B cell (primary cell): ENCODE results near the gene NIT2. TPM values are rescaled to one million over a fixed set of nuclear protein-coding genes. Genes with fewer than 3 reads are reported as not detected.

ENCODE experiments used
- ATAC-seq: fragments of 200-7000 bp; cut with Tn5 transposase; one replicate; pipeline ENCODE4 v1.10.0; 2021; ENCODE audit warnings: low read depth, mild to moderate bottlenecking, moderate number of reproducible peaks, moderate library complexity
- CTCF ChIA-PET: fragments of 350-600 bp; sonication (Branson Sonifier 250); formaldehyde crosslinking; loops from one replicate; lab custom pipeline; 2021; ENCODE audit warnings: antibody characterized with exemption, inconsistent platforms; lab: Charles Lee
- POLR2A ChIA-PET: fragments of 350-600 bp; sonication (Branson Sonifier 250); formaldehyde crosslinking; loops from one replicate; lab custom pipeline; 2021; ENCODE audit warnings: antibody characterized with exemption; lab: Charles Lee
- DNase-seq: peaks from one replicate; pipeline ENCODE4 v3.0.0; 2013
- H2AFZ ChIP-seq: 2 replicates; pipeline ENCODE4 v1.6.1; 2012; ENCODE audit warnings: mild to moderate bottlenecking, low read depth, low read length; ENCODE audit not compliant: insufficient read depth, poor library complexity, severe bottlenecking
- H3K27ac ChIP-seq, 2 donors: 1 replicate in 1 of 2; 2 replicates in 1 of 2; pipeline ENCODE4 v1.5.1; 2012 to 2013; ENCODE audit warnings: low read length in 2 of 2, mild to moderate bottlenecking in 2 of 2, moderate library complexity in 1 of 2
- H3K27me3 ChIP-seq, 4 experiments: fragments of 200-600 bp in 1 of 4; sonication (generic) in 1 of 4; replicated peaks in 1 of 4; 1 replicate in 2 of 4; 2 replicates in 2 of 4; pipeline versions ENCODE4 v1.6.1 to v1.7.0; 2013 to 2016; ENCODE audit warnings: low read length in 3 of 4, mild to moderate bottlenecking in 2 of 4, mixed read lengths in 1 of 4, moderate library complexity in 1 of 4; ENCODE audit not compliant: insufficient read depth in 4 of 4, control insufficient read depth in 3 of 4; ENCODE audit errors: control extremely low read depth in 1 of 4
- H3K36me3 ChIP-seq, 2 experiments: replicated peaks in 1 of 2; 1 replicate in 1 of 2; 2 replicates in 1 of 2; pipeline versions ENCODE4 v1.6.1 to v1.7.1; 2013; ENCODE audit warnings: low read length in 1 of 2; ENCODE audit not compliant: insufficient read depth in 2 of 2, control insufficient read depth in 1 of 2; ENCODE audit errors: control extremely low read depth in 1 of 2, extremely low read depth in 1 of 2
- H3K4me1 ChIP-seq, 2 donors: fragments of 200-600 bp in 1 of 2; sonication (generic) in 1 of 2; 1 replicate in 1 of 2; 2 replicates in 1 of 2; pipeline versions ENCODE4 v1.5.1 to v1.6.1; 2013 to 2017; ENCODE audit warnings: low read length in 2 of 2; ENCODE audit not compliant: control insufficient read depth in 2 of 2, insufficient read depth in 2 of 2
- H3K4me2 ChIP-seq: replicated peaks from 2 replicates; pipeline ENCODE3; 2012; ENCODE audit warnings: mild to moderate bottlenecking, low read depth, low read length; ENCODE audit not compliant: poor library complexity, severe bottlenecking
- H3K4me3 ChIP-seq, 5 experiments: fragments of 200-600 bp in 1 of 5; sonication (generic) in 1 of 5; 1 replicate in 3 of 5; 2 replicates in 2 of 5; pipeline versions ENCODE4 v1.5.1 to v1.7.0; 2011 to 2016; ENCODE audit warnings: low read length in 4 of 5, mild to moderate bottlenecking in 4 of 5, low read depth in 2 of 5, control low read depth in 1 of 5, moderate library complexity in 1 of 5; ENCODE audit not compliant: insufficient read depth in 1 of 5; ENCODE audit errors: control extremely low read depth in 1 of 5, extremely low read depth in 1 of 5
- H3K79me2 ChIP-seq: fragments of 200-600 bp; sonication (generic); one replicate; pipeline ENCODE4 v1.6.0; 2016; ENCODE audit warnings: low read length; ENCODE audit not compliant: control insufficient read depth, insufficient read depth
- H3K9ac ChIP-seq: fragments of 200-600 bp; sonication (generic); 2 replicates; pipeline ENCODE4 v1.6.1; 2017; ENCODE audit warnings: mild to moderate bottlenecking, low read length, moderate library complexity
- H3K9me3 ChIP-seq, 3 donors: one replicate each; pipeline versions ENCODE4 v1.6.1 to v1.7.1; 2013; ENCODE audit warnings: low read length in 2 of 3; ENCODE audit not compliant: control insufficient read depth in 2 of 3, insufficient read depth in 1 of 3; ENCODE audit errors: control extremely low read depth in 1 of 3
- H4K20me1 ChIP-seq: 2 replicates; pipeline ENCODE4 v1.6.0; 2012; ENCODE audit warnings: mild to moderate bottlenecking, low read length; ENCODE audit not compliant: insufficient read depth, control insufficient read depth, poor library complexity, severe bottlenecking
- H3K27ac Mint-ChIP-seq: one replicate; pipeline ENCODE4 v1.8.0; 2021; ENCODE audit warnings: mixed read lengths
- H3K27me3 Mint-ChIP-seq: one replicate; pipeline ENCODE4 v1.8.0; 2021; ENCODE audit warnings: mixed read lengths
- H3K4me1 Mint-ChIP-seq: one replicate; pipeline ENCODE4 v1.8.0; 2021; ENCODE audit warnings: mixed read lengths
- H3K4me3 Mint-ChIP-seq: one replicate; pipeline ENCODE4 v1.8.0; 2021; ENCODE audit warnings: mixed read lengths
- H3K9me3 Mint-ChIP-seq: one replicate; pipeline ENCODE4 v1.8.0; 2022; ENCODE audit warnings: mixed read lengths; ENCODE audit not compliant: insufficient read depth
- EZH2 ChIP-seq: IDR thresholded peaks from 2 replicates; pipeline ENCODE4 v1.6.1; 2012; ENCODE audit warnings: borderline replicate concordance, low read depth, mild to moderate bottlenecking, moderate library complexity, low read length; ENCODE audit not compliant: insufficient read depth, poor library complexity, severe bottlenecking
- WGBS: methylation state at CpG from one replicate; pipeline ENCODE4 v1.1.5; 2013; ENCODE audit warnings: missing lambda C conversion rate; ENCODE audit not compliant: insufficient coverage; 5-methylcytosine and 5-hydroxymethylcytosine counted together
- intact Hi-C: fragments of 100-400 bp; cut with micrococcal nuclease; formaldehyde crosslinking; loops from one replicate; pipeline ENCODE4 v1.10.0; 2022
- polyA plus RNA-seq: library from polyadenylated mRNA; depleted of rRNA; stranded (reverse); fragments of >200 nt; gene quantifications from 2 replicates; pipeline ENCODE4 v1.2.3, GENCODE V29; 2012
- total RNA-seq, 2 donors: library from RNA; stranded (reverse); fragments of 120-200 nt in 1 of 2; gene quantifications; 1 replicate in 1 of 2; 2 replicates in 1 of 2; pipeline versions ENCODE4 v1.2.3 to v1.2.4, GENCODE V29; 2013 to 2022
- TF ChIP-seq, protein P1 (sequence below): fragments of 200-600 bp; IDR thresholded peaks from one replicate; pipeline ENCODE4 v1.8.0; 2022; ENCODE audit warnings: antibody characterized with exemption, mild to moderate bottlenecking

The NIT2 gene
- total and polyA plus RNA-seq, 2 donors (not counting 1 experiment from before 2014, with no cell fraction given): 32.4 to 36.5 TPM

DNA sequence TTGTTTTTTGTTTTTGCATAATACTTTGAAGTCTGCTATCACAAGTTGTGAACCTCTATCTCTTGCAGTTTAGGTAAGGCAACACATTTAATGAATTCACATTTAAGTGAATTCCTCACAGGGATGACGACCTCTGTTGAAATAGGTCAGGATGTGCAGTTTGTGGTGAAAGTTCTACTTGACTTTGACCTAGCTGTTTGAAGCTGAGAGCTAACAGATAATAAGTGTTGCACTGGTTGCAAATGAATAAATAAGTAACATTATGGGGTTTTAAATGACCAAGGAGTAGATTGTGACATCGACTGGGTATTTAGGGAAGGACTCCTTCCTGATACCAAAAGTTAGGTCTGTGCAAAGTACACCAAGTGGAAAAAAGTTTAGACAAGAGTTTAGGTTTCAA, 23.9 kb downstream of the NIT2 start:
- no peak for TF ChIP-seq EZH2
- TF ChIP-seq, protein P1, sequence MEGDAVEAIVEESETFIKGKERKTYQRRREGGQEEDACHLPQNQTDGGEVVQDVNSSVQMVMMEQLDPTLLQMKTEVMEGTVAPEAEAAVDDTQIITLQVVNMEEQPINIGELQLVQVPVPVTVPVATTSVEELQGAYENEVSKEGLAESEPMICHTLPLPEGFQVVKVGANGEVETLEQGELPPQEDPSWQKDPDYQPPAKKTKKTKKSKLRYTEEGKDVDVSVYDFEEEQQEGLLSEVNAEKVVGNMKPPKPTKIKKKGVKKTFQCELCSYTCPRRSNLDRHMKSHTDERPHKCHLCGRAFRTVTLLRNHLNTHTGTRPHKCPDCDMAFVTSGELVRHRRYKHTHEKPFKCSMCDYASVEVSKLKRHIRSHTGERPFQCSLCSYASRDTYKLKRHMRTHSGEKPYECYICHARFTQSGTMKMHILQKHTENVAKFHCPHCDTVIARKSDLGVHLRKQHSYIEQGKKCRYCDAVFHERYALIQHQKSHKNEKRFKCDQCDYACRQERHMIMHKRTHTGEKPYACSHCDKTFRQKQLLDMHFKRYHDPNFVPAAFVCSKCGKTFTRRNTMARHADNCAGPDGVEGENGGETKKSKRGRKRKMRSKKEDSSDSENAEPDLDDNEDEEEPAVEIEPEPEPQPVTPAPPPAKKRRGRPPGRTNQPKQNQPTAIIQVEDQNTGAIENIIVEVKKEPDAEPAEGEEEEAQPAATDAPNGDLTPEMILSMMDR: no peak
- H2AFZ ChIP-seq: no peak overlapping the region
- no peak overlapping the region for H3K27ac Mint-ChIP-seq

GRCh38 chr3:100359035-100359434, 24.5 kb downstream of the NIT2 start:
- CTCF ChIA-PET: interaction anchor here (1.1 kb wide), 1 partner anchor 527 kb away, joined by 6 read pairs; no protein-coding TSS in a partner anchor
- no peak overlapping the region for H3K27ac Mint-ChIP-seq
- intact Hi-C loops: no loop called here

More for the DNA sequence above, 23.9 kb downstream of the NIT2 start:
- ATAC-seq (no peak), DNase-seq (no peak)
- Histone ChIP-seq H4K20me1 (no peaks in the 10 kb centered on the region), H3K4me3 (no peak overlapping the region), H3K9ac (no peak overlapping the region), H3K79me2 (no peaks in the 10 kb centered on the region), H3K27ac (no peak overlapping the region), H3K9me3 (no peaks in the 10 kb centered on the region), H3K4me2 (no peak overlapping the region), H3K36me3 (peaks cover 3 to 36% of the 10 kb centered on the region in 2 experiments), H3K27me3 (no peaks in the 10 kb centered on the region), H3K4me1 (no peaks in the 10 kb centered on the region)
- ChIA-PET CTCF (no interaction called here), POLR2A (no interaction called here)
- Mint-ChIP-seq H3K27me3 (no peaks in the 10 kb centered on the region), H3K4me1 (no peaks in the 10 kb centered on the region), H3K4me3 (no peak overlapping the region), H3K9me3 (peaks cover 2% of the 10 kb centered on the region)
- intact Hi-C loops: no loop called here
- WGBS: 100% methylated on average over 2 of the region's 2 CpGs

More at GRCh38 chr3:100359035-100359434, 24.5 kb downstream of the NIT2 start:
- Histone ChIP-seq H3K79me2 (no peaks in the 10 kb centered on the region), H2AFZ (no peak overlapping the region), H4K20me1 (no peaks in the 10 kb centered on the region), H3K9me3 (no peaks in the 10 kb centered on the region), H3K36me3 (peaks cover 3 to 35% of the 10 kb centered on the region in 2 experiments), H3K4me1 (no peaks in the 10 kb centered on the region), H3K27ac (no peak overlapping the region), H3K4me2 (no peak overlapping the region), H3K4me3 (no peak overlapping the region), H3K27me3 (no peaks in the 10 kb centered on the region), H3K9ac (no peak overlapping the region)
- POLR2A ChIA-PET: no interaction called here
- Mint-ChIP-seq H3K27me3 (no peaks in the 10 kb centered on the region), H3K4me3 (no peak overlapping the region), H3K9me3 (peaks cover 2% of the 10 kb centered on the region), H3K4me1 (no peaks in the 10 kb centered on the region)
- DNase-seq (no peak), ATAC-seq (no peak)
- no peak for TF ChIP-seq EZH2
- TF ChIP-seq, protein P1: no peak
- WGBS: 100% methylated on average over 2 of the region's 3 CpGs
